Psoas muscle (tissue), 8 donors: ENCODE results near the gene VMAC. TPM values are rescaled to one million over a fixed set of nuclear protein-coding genes. Genes with fewer than 3 reads are reported as not detected.

Experiments used
- ATAC-seq, 4 donors: fragments of 200-7000 bp; cut with Tn5 transposase; one replicate each; pipeline ENCODE4 v1.9.1; 2020; ENCODE audit warnings: moderate library complexity in 3 of 4, mild to moderate bottlenecking in 2 of 4
- DNase-seq, 2 donors: peaks; one replicate each; pipeline ENCODE4 v3.0.0-alpha.2; 2020
- H3K27ac ChIP-seq: fragments of 200-600 bp; one replicate; pipeline ENCODE4 v1.8.0; 2022
- H3K27me3 ChIP-seq, 3 donors: fragments of 200-600 bp in 1 of 3; one replicate each; pipeline versions ENCODE4 v1.6.1 to v1.8.0; 2013 to 2022; ENCODE audit warnings: low read length in 2 of 3, mild to moderate bottlenecking in 2 of 3, moderate library complexity in 1 of 3; ENCODE audit not compliant: insufficient read depth in 3 of 3
- H3K36me3 ChIP-seq, 2 donors: fragments of 200-600 bp in 1 of 2; one replicate each; pipeline versions ENCODE4 v1.6.1 to v1.8.0; 2013 to 2022; ENCODE audit warnings: low read depth in 1 of 2, mild to moderate bottlenecking in 1 of 2, moderate library complexity in 1 of 2; ENCODE audit not compliant: insufficient read depth in 1 of 2
- H3K4me1 ChIP-seq: fragments of 200-600 bp; one replicate; pipeline ENCODE4 v1.8.0; 2022
- H3K4me3 ChIP-seq: fragments of 200-600 bp; one replicate; pipeline ENCODE4 v1.8.0; 2022; ENCODE audit warnings: mild to moderate bottlenecking
- H3K9me3 ChIP-seq: fragments of 200-600 bp; one replicate; pipeline ENCODE4 v1.8.0; 2022
- CTCF ChIP-seq: fragments of 200-600 bp; IDR thresholded peaks from one replicate; pipeline ENCODE4 v1.8.0; 2022; ENCODE audit warnings: antibody characterized with exemption
- WGBS, 3 donors: extraction: QIAGEN DNeasy Blood & Tissue Kit; methylation state at CpG; one replicate each; pipeline versions ENCODE4 v1.1.6 to v1.1.7; 2013; 5-methylcytosine and 5-hydroxymethylcytosine counted together
- intact Hi-C, 2 donors: fragments of 100-400 bp; cut with DNase I; formaldehyde crosslinking; loops; one replicate each; pipeline versions ENCODE4 v1.11.0 to v1.14.2; 2022
- polyA plus RNA-seq, 3 donors: library from polyadenylated mRNA; stranded (reverse); fragments of 200-250 nt; gene quantifications; one replicate each; pipeline ENCODE4 v1.2.3, GENCODE V29; 2013
- total RNA-seq, 4 donors: library from RNA; stranded (reverse); fragmentation: NEBNext Ultra II Directional in 2 of 4; extraction: Animal tissue kit (Norgen Biotek cat#: 25700) in 2 of 4; gene quantifications; one replicate each; pipeline versions ENCODE4 v1.2.1 to v1.2.4, GENCODE V29; 2021 to 2023
- donor health status: healthy with polysubstance abuse.
- donor health status: DM: no; HTN: no; CAD: no; lungs with moderate emphysema.
- donor health status: Bipolar disorder and iron deficiency.
- donor health status: healthy.
- donor health status: DM: yes; HTN: yes; CAD: no.
- donor health status: DM: no; HTN: no; CAD: no.
- donor health status: DM: no; HTN: no; CAD: no.
- donor health status: DM: yes; HTN: yes; CAD: no.

Gene VMAC
- total and polyA plus RNA-seq, 7 donors: 0.73 to 3.0 (median 0.89) TPM

GRCh38 chr19:5889288-5889971 is 15.2 kb upstream of the VMAC start:
- H3K36me3 ChIP-seq: no peaks in the 10 kb centered on the region
- H3K9me3 ChIP-seq: no peaks in the 10 kb centered on the region
- ATAC-seq (no peak), DNase-seq (no peak)
- peaks cover 5% of the 10 kb centered on the region for H3K4me1 ChIP-seq
- no peak overlapping the region for H3K27ac ChIP-seq
- peaks cover 0 to 45% (median 3%) of the 10 kb centered on the region in 3 donors for H3K27me3 ChIP-seq
- 31 to 42% (median 41%) methylated on average over 17 of the region's 17 CpGs for WGBS, 3 donors
- H3K4me3 ChIP-seq: no peak overlapping the region
- no peak for TF ChIP-seq CTCF
- intact Hi-C loops: no loop called here

GRCh38 chr19:5890099-5890498 is 14.6 kb upstream of the VMAC start:
- DNase-seq (no peak), ATAC-seq (no peak)
- no peak overlapping the region for H3K27ac ChIP-seq
- TF ChIP-seq CTCF: no peak
- H3K4me1 ChIP-seq: peaks cover 5% of the 10 kb centered on the region
- peaks cover 0 to 5% of the 10 kb centered on the region in 2 donors for H3K36me3 ChIP-seq
- intact Hi-C loops: no loop called here
- peaks cover 0 to 45% (median 3%) of the 10 kb centered on the region in 3 donors for H3K27me3 ChIP-seq
- no peaks in the 10 kb centered on the region for H3K9me3 ChIP-seq
- H3K4me3 ChIP-seq: no peak overlapping the region
- WGBS, 3 donors: 29 to 35% (median 34%) methylated on average over 10 of the region's 10 CpGs

GRCh38 chr19:5891572-5891937 is 13.1 kb upstream of the VMAC start:
- peaks cover 0 to 20% of the 10 kb centered on the region in 2 donors for H3K36me3 ChIP-seq
- no peak overlapping the region for H3K27ac ChIP-seq
- DNase-seq (no peak), ATAC-seq (peak in 1 of 4 donors; percentile 3)
- H3K4me1 ChIP-seq: peaks cover 5% of the 10 kb centered on the region
- 29 to 35% (median 34%) methylated on average over 4 of the region's 4 CpGs for WGBS, 3 donors
- H3K4me3 ChIP-seq: no peak overlapping the region
- intact Hi-C loops: no loop called here
- no peaks in the 10 kb centered on the region for H3K9me3 ChIP-seq
- no peak for TF ChIP-seq CTCF
- H3K27me3 ChIP-seq: peaks cover 0 to 38% (median 3%) of the 10 kb centered on the region in 3 donors

GRCh38 chr19:5891938-5892771 is 12.5 kb upstream of the VMAC start:
- peaks cover 0 to 33% (median 3%) of the 10 kb centered on the region in 3 donors for H3K27me3 ChIP-seq
- ATAC-seq (peak; percentile 46 to 70 (median 63)), DNase-seq (no peak)
- H3K9me3 ChIP-seq: no peaks in the 10 kb centered on the region
- peaks cover 5% of the 10 kb centered on the region for H3K4me1 ChIP-seq
- H3K36me3 ChIP-seq: peaks cover 0 to 22% of the 10 kb centered on the region in 2 donors
- H3K4me3 ChIP-seq: no peak overlapping the region
- intact Hi-C loops: loop anchor here in 1 of 2 donors (2.0 kb wide), 1 partner anchor 87 kb away; the partner anchor contains the start of gene NRTN
- no peak overlapping the region for H3K27ac ChIP-seq
- peak; percentile 58 for TF ChIP-seq CTCF
- WGBS, 3 donors: 5 to 6% (median 5%) methylated on average over 45 to 48 of the region's 48 CpGs
